Measurements from ENCODE around the gene AKTIP.

AKTIP gene

GRCh38 chr16:53476867-53477266 is 26.1 kb downstream of the AKTIP start:
- DNase-seq (no peak), ATAC-seq (no peak)
- peaks cover 39% of the 10 kb centered on the region for H3K4me1 Mint-ChIP-seq
- H3K27ac Mint-ChIP-seq, result peak overlapping the region; percentile 13
- peak overlapping the region; percentile 27 for H3K4me3 Mint-ChIP-seq
- H3K27me3 Mint-ChIP-seq, result no peaks in the 10 kb centered on the region
- H3K36me3 Mint-ChIP-seq (ENCODE audit: low read depth), result peaks cover 79% of the 10 kb centered on the region
- H3K9me3 Mint-ChIP-seq, result no peaks in the 10 kb centered on the region

- DNase-seq (no peak), ATAC-seq (no peak)
- Mint-ChIP-seq H3K4me1 (peaks cover 45% of the 10 kb centered on the region), H3K9me3 (no peaks in the 10 kb centered on the region), H3K27me3 (no peaks in the 10 kb centered on the region), H3K36me3 (ENCODE audit: low read depth) (peaks cover 49% of the 10 kb centered on the region), H3K4me3 (no peak overlapping the region), H3K27ac (peak overlapping the region; percentile 60)
Measured at GRCh38 chr16:53465606-53466280, 37.3 kb downstream of the AKTIP start.

DNA sequence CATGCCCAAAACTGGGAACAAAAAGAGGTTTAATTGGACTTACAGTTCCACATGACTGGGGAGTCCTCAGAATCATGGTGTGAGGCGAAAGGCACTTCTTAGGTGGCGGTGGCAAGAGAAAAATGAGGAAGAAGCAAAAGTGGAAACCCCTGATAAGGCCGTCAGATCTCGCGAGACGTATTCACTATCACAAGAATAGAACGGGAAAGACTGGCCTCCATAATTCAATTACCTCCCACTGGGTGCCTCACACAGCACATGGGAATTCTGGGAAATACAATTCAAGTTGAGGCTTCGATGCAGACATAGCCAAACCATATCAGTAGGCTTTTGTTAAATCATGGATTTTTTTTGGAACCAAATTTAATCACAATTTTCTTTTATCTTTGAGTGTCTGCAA is 44.4 kb downstream of the AKTIP start:
- Mint-ChIP-seq H3K27ac (peak overlapping the region; percentile 72), H3K4me3 (peak overlapping the region; percentile 48), H3K4me1 (peaks cover 85% of the 10 kb centered on the region), H3K27me3 (no peaks in the 10 kb centered on the region), H3K36me3 (ENCODE audit: low read depth) (peaks cover 67% of the 10 kb centered on the region), H3K9me3 (no peaks in the 10 kb centered on the region)
- DNase-seq, result no peak
- ATAC-seq, result no peak

DNA sequence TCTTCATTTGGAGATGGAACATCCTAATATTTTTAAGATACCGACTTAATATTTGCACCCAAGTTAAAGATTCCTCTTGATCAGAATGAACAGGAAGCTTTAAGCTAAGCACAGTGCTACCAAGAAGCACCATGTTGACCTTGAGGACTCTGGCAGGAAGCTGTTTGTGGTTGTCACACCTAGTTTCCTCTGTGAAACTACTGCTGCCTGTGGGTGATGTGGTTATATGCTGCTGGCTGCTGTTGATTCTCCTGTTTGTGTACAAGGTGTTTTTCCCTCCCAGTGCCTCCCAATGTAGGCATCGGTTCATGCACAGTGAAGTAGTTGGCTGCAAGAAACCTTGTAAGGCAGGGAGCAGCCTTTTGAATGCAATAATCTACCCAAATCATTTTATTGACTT is 45.3 kb downstream of the AKTIP start:
- ATAC-seq (peak; percentile 95), DNase-seq (peak; percentile 56)
- Mint-ChIP-seq H3K4me3 (peak overlapping the region; percentile 72), H3K9me3 (no peaks in the 10 kb centered on the region), H3K36me3 (ENCODE audit: low read depth) (peaks cover 64% of the 10 kb centered on the region), H3K27me3 (no peaks in the 10 kb centered on the region), H3K27ac (peak overlapping the region; percentile 89), H3K4me1 (peaks cover 87% of the 10 kb centered on the region)

DNA sequence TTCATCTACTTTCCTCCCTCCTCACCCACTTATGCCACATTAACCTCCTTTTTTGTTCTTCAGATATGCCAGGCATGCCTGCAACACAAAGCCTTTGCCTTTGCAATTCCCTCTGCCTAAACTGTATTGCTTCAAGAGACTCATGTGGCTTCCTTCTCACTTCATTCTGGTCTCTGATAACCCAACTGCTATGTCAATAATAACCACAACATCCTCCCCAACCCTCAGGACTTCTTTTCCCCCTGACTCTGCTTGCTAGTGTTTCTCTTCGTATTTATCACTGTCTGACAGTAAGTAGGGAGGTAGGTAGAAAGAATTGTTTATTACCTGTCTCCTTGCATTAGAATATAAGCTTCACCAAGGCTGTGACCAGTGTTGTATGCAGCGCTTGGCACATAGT is 46.4 kb downstream of the AKTIP start:
- peaks cover 63% of the 10 kb centered on the region for H3K36me3 Mint-ChIP-seq (ENCODE audit: low read depth)
- H3K27ac Mint-ChIP-seq, result peak overlapping the region; percentile 89
- ATAC-seq (peak; percentile 58), DNase-seq (no peak)
- H3K4me1 Mint-ChIP-seq, result peaks cover 87% of the 10 kb centered on the region
- H3K4me3 Mint-ChIP-seq, result peak overlapping the region; percentile 72
- no peaks in the 10 kb centered on the region for H3K9me3 Mint-ChIP-seq
- H3K27me3 Mint-ChIP-seq, result no peaks in the 10 kb centered on the region

DNA sequence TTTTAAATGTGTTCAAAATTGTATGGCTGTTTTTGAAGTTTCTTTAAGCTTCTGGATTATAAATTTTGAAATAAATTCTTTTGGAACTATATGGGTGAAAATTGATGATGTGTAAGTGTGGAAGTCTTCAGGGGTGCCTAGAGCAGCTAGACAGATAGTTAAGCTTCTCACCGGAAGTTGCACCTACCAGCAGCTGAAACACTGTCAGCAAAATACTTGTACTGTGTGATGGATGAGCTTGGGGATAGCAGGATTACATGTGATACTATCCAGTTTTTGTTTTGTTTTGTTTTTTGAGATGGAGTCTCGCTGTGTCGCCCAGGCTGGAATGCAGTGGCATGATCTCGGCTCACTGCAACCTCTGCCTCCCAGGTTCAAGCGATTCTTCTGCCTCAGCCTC is 49.1 kb downstream of the AKTIP start:
- peaks cover 45% of the 10 kb centered on the region for H3K36me3 Mint-ChIP-seq (ENCODE audit: low read depth)
- H3K27ac Mint-ChIP-seq, result peak overlapping the region; percentile 82
- H3K4me3 Mint-ChIP-seq, result peak overlapping the region; percentile 23
- H3K9me3 Mint-ChIP-seq, result no peaks in the 10 kb centered on the region
- peaks cover 86% of the 10 kb centered on the region for H3K4me1 Mint-ChIP-seq
- no peaks in the 10 kb centered on the region for H3K27me3 Mint-ChIP-seq
- ATAC-seq (no peak), DNase-seq (no peak)

- Mint-ChIP-seq H3K27ac (peak overlapping the region; percentile 31), H3K9me3 (no peaks in the 10 kb centered on the region), H3K4me3 (no peak overlapping the region), H3K27me3 (no peaks in the 10 kb centered on the region), H3K4me1 (peaks cover 61% of the 10 kb centered on the region), H3K36me3 (ENCODE audit: low read depth) (peaks cover 25% of the 10 kb centered on the region)
- no peak for DNase-seq
- ATAC-seq, result peak; percentile 57
Measured at GRCh38 chr16:53449816-53450517, 53.0 kb downstream of the AKTIP start.

DNA sequence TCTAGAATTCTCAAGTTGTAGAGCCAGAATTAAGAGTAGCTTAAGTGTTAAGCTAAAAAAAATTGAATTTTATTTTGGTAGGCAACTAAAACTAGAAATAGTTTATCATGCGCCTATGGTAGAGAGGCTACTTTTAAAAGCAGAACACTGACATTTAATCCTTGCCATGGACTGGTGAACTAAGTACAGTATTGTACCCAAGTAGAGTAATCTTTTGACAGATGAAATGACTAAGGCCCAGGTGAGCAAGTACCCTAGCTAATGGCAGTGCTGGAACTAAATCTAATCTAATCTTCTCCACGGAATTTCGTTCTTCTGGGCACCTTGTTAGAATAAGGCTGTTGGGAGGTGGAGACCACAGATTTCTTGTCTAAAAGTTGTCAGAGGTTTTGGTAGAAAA is 56.9 kb downstream of the AKTIP start:
- Mint-ChIP-seq H3K27me3 (no peaks in the 10 kb centered on the region), H3K4me1 (peaks cover 41% of the 10 kb centered on the region), H3K9me3 (no peaks in the 10 kb centered on the region), H3K4me3 (no peak overlapping the region), H3K27ac (no peak overlapping the region), H3K36me3 (ENCODE audit: low read depth) (peaks cover 32% of the 10 kb centered on the region)
- no peak for DNase-seq
- ATAC-seq, result no peak

- Mint-ChIP-seq H3K9me3 (no peaks in the 10 kb centered on the region), H3K27me3 (no peaks in the 10 kb centered on the region), H3K27ac (peak overlapping the region; percentile 25), H3K4me1 (peaks cover 37% of the 10 kb centered on the region), H3K4me3 (no peak overlapping the region), H3K36me3 (ENCODE audit: low read depth) (peaks cover 36% of the 10 kb centered on the region)
- DNase-seq (no peak), ATAC-seq (no peak)
Measured at GRCh38 chr16:53445534-53445933, 57.5 kb downstream of the AKTIP start.
